ENCODE measurements around the gene NPBWR2.

DNA sequence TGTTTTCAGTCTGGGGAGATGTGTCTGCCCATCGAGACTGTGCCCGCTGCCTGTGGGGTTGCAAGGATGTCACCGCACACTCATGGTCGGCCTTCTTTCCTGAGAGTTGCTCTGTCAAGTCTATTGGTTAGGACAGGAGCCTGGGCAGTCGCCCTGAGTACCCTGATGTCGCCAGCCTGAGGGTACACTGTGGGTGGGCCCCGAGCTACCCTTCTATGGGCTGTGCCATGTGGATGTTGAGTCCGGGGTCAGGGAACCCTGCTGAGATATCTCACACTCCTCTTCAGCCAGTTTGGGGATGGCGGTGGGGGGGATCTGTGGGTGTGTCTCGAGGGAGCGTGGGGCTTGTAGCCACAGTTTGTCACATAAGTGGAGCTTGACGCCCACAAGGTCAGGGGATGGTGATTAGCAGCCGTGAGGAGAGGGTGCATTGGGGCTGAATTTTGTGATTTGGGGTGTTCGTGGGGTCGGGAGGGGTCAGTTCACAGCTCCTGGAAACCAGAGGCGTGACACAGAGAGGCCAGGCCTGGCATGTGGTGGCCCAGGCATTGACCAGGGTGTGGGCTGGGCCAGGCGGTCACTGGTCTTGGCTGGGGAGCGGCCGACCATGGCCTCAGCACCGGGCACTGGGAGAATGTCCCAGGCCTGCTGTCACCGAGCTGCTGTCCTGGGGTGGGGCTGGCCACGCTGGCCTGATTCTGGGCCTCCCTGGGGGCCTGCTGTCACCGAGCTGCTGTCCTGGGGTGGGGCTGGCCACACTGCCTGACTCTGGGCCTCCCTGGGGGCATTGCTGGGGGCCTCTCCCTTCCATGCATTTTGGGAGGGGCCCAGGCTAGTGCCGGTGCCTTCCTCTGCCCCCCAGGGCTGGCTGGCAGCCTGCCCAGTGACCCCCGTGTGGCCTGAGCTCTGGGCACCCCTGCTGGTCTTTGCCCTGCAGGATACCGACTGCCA is 1.6 kb upstream of the NPBWR2 start:
- TF ChIP-seq, protein P1, sequence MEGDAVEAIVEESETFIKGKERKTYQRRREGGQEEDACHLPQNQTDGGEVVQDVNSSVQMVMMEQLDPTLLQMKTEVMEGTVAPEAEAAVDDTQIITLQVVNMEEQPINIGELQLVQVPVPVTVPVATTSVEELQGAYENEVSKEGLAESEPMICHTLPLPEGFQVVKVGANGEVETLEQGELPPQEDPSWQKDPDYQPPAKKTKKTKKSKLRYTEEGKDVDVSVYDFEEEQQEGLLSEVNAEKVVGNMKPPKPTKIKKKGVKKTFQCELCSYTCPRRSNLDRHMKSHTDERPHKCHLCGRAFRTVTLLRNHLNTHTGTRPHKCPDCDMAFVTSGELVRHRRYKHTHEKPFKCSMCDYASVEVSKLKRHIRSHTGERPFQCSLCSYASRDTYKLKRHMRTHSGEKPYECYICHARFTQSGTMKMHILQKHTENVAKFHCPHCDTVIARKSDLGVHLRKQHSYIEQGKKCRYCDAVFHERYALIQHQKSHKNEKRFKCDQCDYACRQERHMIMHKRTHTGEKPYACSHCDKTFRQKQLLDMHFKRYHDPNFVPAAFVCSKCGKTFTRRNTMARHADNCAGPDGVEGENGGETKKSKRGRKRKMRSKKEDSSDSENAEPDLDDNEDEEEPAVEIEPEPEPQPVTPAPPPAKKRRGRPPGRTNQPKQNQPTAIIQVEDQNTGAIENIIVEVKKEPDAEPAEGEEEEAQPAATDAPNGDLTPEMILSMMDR (tag by site-specific recombination; IDR thresholded peaks at IDR 0.05), result no peak
- TF ChIP-seq TCF7L2 (IDR thresholded peaks at IDR 0.05; ENCODE audit: borderline replicate concordance, low read depth, low read length), result no peak
